Type B pancreatic cell (in vitro differentiated cells): ENCODE results near the gene NPBWR2. TPM values are rescaled to one million over a fixed set of nuclear protein-coding genes. Genes with fewer than 3 reads are reported as not detected.

Experiments
- DNase-seq: peaks from one replicate; pipeline ENCODE4 v3.0.0; 2021; ENCODE audit warnings: mixed read lengths; ENCODE audit not compliant: unreplicated experiment; ENCODE audit errors: extremely low spot score
- H3K27ac Mint-ChIP-seq: 2 replicates; pipeline ENCODE4 v1.8.0; 2021; ENCODE audit warnings: mild to moderate bottlenecking, mixed read lengths
- H3K27me3 Mint-ChIP-seq: 2 replicates; pipeline ENCODE4 v1.8.0; 2021; ENCODE audit warnings: mixed read lengths
- H3K36me3 Mint-ChIP-seq: 2 replicates; pipeline ENCODE4 v1.8.0; 2021; ENCODE audit warnings: mixed read lengths
- H3K4me1 Mint-ChIP-seq: one replicate; pipeline ENCODE4 v1.8.0; 2021; ENCODE audit warnings: mixed read lengths; ENCODE audit not compliant: unreplicated experiment
- H3K4me3 Mint-ChIP-seq: 2 replicates; pipeline ENCODE4 v1.8.0; 2021; ENCODE audit warnings: mild to moderate bottlenecking, mixed read lengths
- H3K9me3 Mint-ChIP-seq: 2 replicates; pipeline ENCODE4 v1.8.0; 2021; ENCODE audit warnings: mixed read lengths
- CTCF ChIP-seq: fragments of 200-600 bp; sonication (generic); conservative IDR thresholded peaks from 2 replicates; pipeline ENCODE4 v1.5.0; 2021; ENCODE audit warnings: antibody characterized with exemption, mild to moderate bottlenecking
- total RNA-seq: library from RNA; stranded (reverse); gene quantifications from 2 replicates; pipeline ENCODE4 v1.2.1, GENCODE V29; 2021; ENCODE audit warnings: low replicate concordance

NPBWR2 gene
- total RNA-seq, 1 donor from 2014 or later, result not detected

GRCh38 chr20:64106435-64106961 lies 867 bp downstream of the NPBWR2 start:
- H3K36me3 Mint-ChIP-seq, result no peaks in the 10 kb centered on the region
- peaks cover 5% of the 10 kb centered on the region for H3K4me1 Mint-ChIP-seq
- H3K9me3 Mint-ChIP-seq, result no peaks in the 10 kb centered on the region
- H3K27me3 Mint-ChIP-seq, result peaks cover 27% of the 10 kb centered on the region
- TF ChIP-seq CTCF, result no peak
- no peak for DNase-seq
- no peak overlapping the region for H3K27ac Mint-ChIP-seq
- H3K4me3 Mint-ChIP-seq, result no peak overlapping the region

DNA sequence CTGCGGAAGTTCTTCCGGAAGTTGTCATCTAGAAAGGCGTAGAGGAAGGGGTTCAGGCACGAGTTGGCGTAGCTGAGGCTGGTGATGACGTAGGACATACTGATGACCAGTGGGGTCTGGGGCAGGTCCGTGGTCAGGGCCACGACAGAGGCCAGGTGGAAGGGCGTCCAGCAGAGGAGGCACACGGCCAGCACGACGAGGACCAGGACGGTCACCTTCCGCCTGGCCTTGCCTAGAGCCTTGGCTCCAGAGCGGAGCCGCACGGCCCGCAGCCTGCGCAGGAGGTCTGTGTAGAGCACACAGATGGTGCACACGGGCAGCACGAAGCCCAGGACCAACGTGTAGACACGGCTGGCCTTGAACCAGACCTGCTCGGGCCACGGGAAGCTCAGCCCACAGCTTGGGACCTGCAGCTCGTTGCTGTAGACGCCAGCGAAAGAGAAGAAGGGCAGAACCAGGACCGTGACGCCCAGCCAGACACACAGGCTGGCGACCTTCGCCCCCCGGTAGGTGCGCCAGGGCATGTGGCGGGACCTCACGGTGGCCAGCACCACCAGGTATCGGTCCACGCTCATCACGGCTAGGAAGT lies 1.4 kb downstream of the NPBWR2 start:
- Mint-ChIP-seq H3K4me3 (no peak overlapping the region), H3K27ac (no peak overlapping the region), H3K9me3 (no peaks in the 10 kb centered on the region), H3K4me1 (peaks cover 5% of the 10 kb centered on the region), H3K36me3 (no peaks in the 10 kb centered on the region), H3K27me3 (peaks cover 33% of the 10 kb centered on the region)
- TF ChIP-seq CTCF, result no peak
- no peak for DNase-seq

- H3K36me3 Mint-ChIP-seq, result no peaks in the 10 kb centered on the region
These were observed 2.5 kb downstream of the NPBWR2 start for GRCh38 chr20:64104667-64105451.

DNA sequence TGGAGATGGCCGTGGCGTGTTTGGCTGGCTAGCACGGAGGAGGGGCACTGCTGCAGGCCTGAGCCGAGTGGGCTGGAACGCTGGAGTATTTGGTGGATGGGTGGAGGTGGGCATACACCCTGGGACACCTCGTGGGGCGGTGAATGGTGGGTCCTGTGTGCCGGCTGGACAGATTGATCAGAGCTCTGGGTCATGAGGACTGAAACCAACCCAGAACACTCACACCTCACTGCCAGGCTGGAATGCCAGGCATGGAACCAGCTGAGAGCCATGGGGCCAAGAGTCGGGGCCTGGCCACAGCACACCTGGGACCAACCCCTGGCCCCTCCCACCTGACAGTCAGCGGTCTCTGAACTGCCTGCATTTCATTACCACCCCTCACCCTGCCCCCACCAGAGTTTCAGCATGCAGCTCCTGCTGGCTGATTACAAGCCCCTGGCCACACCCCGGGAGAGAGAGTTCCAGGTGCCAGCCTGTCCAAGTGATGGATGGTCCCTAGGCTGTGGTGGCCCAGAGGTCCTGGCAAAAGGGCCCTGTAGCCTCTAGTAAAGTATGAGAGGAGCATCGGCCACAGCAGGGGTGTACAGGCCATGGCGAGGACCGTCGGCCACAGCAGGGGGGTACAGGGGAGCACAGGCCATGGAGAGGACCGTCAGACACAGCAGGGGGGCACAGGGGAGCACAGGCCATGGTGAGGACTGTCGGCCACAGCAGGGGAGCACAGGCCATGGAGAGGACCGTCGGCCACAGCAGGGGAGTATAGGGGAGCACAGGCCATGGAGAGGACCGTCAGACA lies 3.3 kb downstream of the NPBWR2 start:
- no peak for DNase-seq
- Mint-ChIP-seq H3K4me3 (no peak overlapping the region), H3K4me1 (peaks cover 5% of the 10 kb centered on the region), H3K27me3 (peaks cover 42% of the 10 kb centered on the region), H3K9me3 (no peaks in the 10 kb centered on the region), H3K36me3 (no peaks in the 10 kb centered on the region), H3K27ac (no peak overlapping the region)
- TF ChIP-seq CTCF, result no peak

More at GRCh38 chr20:64104667-64105451, 2.5 kb downstream of the NPBWR2 start:
- Mint-ChIP-seq H3K9me3 (no peaks in the 10 kb centered on the region), H3K4me3 (no peak overlapping the region), H3K4me1 (peaks cover 5% of the 10 kb centered on the region), H3K27ac (no peak overlapping the region), H3K27me3 (peaks cover 42% of the 10 kb centered on the region)
- no peak for DNase-seq
- TF ChIP-seq CTCF, result no peak

DNA sequence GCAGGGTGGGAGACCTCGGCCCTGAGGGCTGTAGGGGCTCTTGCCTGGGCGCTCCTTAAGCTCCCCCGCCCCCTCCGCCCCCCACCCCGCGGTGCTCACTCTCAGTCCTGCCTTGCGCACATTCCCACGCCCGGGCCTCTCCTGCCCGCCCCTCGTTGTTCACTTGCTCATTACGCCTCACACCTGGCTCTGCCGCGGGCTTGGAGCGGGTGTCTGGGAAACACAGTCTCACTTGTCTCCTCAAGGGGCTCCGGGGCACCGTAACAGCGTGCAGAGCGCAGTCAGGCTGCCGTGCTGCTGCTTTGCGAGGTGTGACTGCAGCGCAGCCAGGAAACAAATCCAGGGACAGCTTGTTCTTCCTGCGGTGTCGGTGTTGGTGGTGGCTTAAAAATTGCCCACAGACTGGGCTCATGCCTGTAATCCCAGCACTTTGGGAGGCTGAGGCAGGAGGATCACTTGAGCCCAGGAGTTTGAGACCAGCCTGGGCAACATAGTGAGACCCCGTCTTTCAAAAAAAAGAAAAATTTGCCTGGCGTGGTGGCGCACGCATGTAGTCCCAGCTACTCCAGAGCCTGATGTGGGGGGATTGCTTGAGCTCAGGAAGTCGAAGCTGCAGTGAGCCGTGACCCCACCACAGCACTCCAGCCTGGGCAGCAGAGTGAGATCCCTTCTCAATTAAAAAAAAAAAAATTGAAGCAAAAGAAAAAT lies 4.6 kb downstream of the NPBWR2 start:
- no peaks in the 10 kb centered on the region for H3K9me3 Mint-ChIP-seq
- peak overlapping the region; percentile 84 for H3K4me3 Mint-ChIP-seq
- H3K27me3 Mint-ChIP-seq, result peaks cover 42% of the 10 kb centered on the region
- peak overlapping the region; percentile 43 for H3K27ac Mint-ChIP-seq
- peaks cover 5% of the 10 kb centered on the region for H3K4me1 Mint-ChIP-seq
- DNase-seq, result no peak
- H3K36me3 Mint-ChIP-seq, result no peaks in the 10 kb centered on the region
- TF ChIP-seq CTCF, result no peak
